K562 (cell line): ENCODE results near the gene COL4A2. TPM values are rescaled to one million over a fixed set of nuclear protein-coding genes. Genes with fewer than 3 reads are reported as not detected.

ENCODE experiments used
- ATAC-seq: fragments of 200-7000 bp; cut with Tn5 transposase; 3 replicates; pipeline ENCODE4 v1.9.1; 2020; ENCODE audit warnings: moderate library complexity
- BruUV-seq: library from RNA; stranded (reverse); fragments of 400-500 nt; replicated peaks from 2 replicates; lab custom pipeline; 2021; lab: Mats Ljungman, UMichigan
- CTCF ChIA-PET: fragments of 300-600 bp; formaldehyde crosslinking; extraction: SDS; loops from one replicate; lab custom pipeline; 2021; ENCODE audit warnings: low intra/inter-chr PET ratio; lab: Yijun Ruan, JAX
- POLR2A ChIA-PET: fragments of 300-600, 350-650 bp; sonication (Branson Sonifier 250); formaldehyde crosslinking; extraction: SDS; loops from one replicate; lab custom pipeline; 2021; ENCODE audit warnings: antibody characterized with exemption, inconsistent platforms; lab: Yijun Ruan, JAX
- DNase-seq, 4 experiments: peaks; one replicate each; pipeline versions ENCODE4 v3.0.0 to v3.0.0-alpha.2; 2011 to 2018; ENCODE audit warnings: low spot score in 3 of 4, mixed read lengths in 3 of 4; ENCODE audit errors: extremely low read depth in 1 of 4
- FAIRE-seq: peaks from 2 replicates; lab custom pipeline; 2011; peaks lifted over from hg19 to GRCh38; lab: Jason Lieb, UNC
- H2AFZ ChIP-seq: 2 replicates; pipeline ENCODE4 v1.6.0; 2011; ENCODE audit warnings: low read depth, low read length, control low read depth, inconsistent platforms
- H3K27ac ChIP-seq: fragments of 200-600 bp; 3 replicates; pipeline ENCODE4 v1.8.0; 2011; ENCODE audit warnings: low read depth, mild to moderate bottlenecking, control low read depth, inconsistent platforms, low read length, moderate library complexity, mixed read lengths; ENCODE audit errors: extremely low read depth
- H3K27me3 ChIP-seq, 2 experiments: fragments of 300-600 bp in 1 of 2; 2 replicates in 1 of 2; 3 replicates in 1 of 2; pipeline versions ENCODE4 v1.6.0 to v1.8.0; 2011; ENCODE audit warnings: inconsistent platforms in 2 of 2, low read length in 2 of 2, mild to moderate bottlenecking in 1 of 2, mixed read lengths in 1 of 2, moderate library complexity in 1 of 2; ENCODE audit not compliant: control insufficient read depth in 2 of 2, insufficient read depth in 2 of 2
- H3K36me3 ChIP-seq: fragments of 300-600 bp; 3 replicates; pipeline ENCODE4 v1.8.0; 2011; ENCODE audit warnings: mild to moderate bottlenecking, low read length, inconsistent platforms; ENCODE audit not compliant: control insufficient read depth, insufficient read depth
- H3K4me1 ChIP-seq, 2 experiments: fragments of 200-600 bp in 1 of 2; replicated peaks in 1 of 2; 2 replicates in 1 of 2; 3 replicates in 1 of 2; pipeline versions ENCODE4 v1.5.1 to v1.8.0; 2011; ENCODE audit warnings: inconsistent platforms in 2 of 2, low read length in 2 of 2, mild to moderate bottlenecking in 1 of 2, mixed read lengths in 1 of 2, moderate library complexity in 1 of 2; ENCODE audit not compliant: control insufficient read depth in 2 of 2, insufficient read depth in 2 of 2
- H3K4me2 ChIP-seq: 2 replicates; pipeline ENCODE4 v1.6.1; 2011; ENCODE audit warnings: low read length, control low read depth, inconsistent platforms, mixed read lengths; ENCODE audit not compliant: insufficient read depth
- H3K4me3 ChIP-seq: fragments of 200-600 bp; sonication (generic), shearing (Covaris generic); 2 replicates; pipeline ENCODE4 v1.5.1; 2016; ENCODE audit warnings: control low read depth, inconsistent platforms
- H3K79me2 ChIP-seq: fragments of 200-600 bp; 3 replicates; pipeline ENCODE4 v1.8.0; 2011; ENCODE audit warnings: low read length, inconsistent platforms; ENCODE audit not compliant: control insufficient read depth, insufficient read depth
- H3K9ac ChIP-seq, 2 experiments: 2 replicates each; pipeline versions ENCODE4 v1.6.0 to v1.6.1; 2011; ENCODE audit warnings: low read depth in 2 of 2, low read length in 2 of 2, control low read depth in 1 of 2, inconsistent platforms in 1 of 2, mild to moderate bottlenecking in 1 of 2, mixed read lengths in 1 of 2; ENCODE audit not compliant: insufficient read depth in 1 of 2
- H3K9me1 ChIP-seq: one replicate; pipeline ENCODE4 v1.6.0; 2011; ENCODE audit warnings: inconsistent platforms, mild to moderate bottlenecking, low read length, moderate library complexity; ENCODE audit not compliant: control insufficient read depth, insufficient read depth
- H3K9me3 ChIP-seq: replicated peaks from 2 replicates; pipeline ENCODE4 v1.5.1; 2011; ENCODE audit warnings: low read depth, low read length, inconsistent platforms; ENCODE audit not compliant: control insufficient read depth, insufficient read depth
- H4K20me1 ChIP-seq: replicated peaks from 2 replicates; pipeline ENCODE4 v1.6.1; 2011; ENCODE audit warnings: low read length, inconsistent platforms, mixed read lengths; ENCODE audit not compliant: control insufficient read depth, insufficient read depth
- CREB5 ChIP-seq: fragments of 250-450 bp; sonication (Bioruptor Pico); IDR thresholded peaks from 2 replicates; pipeline ENCODE4 v1.5.0; 2020; ENCODE audit warnings: mild to moderate bottlenecking
- POLR3A ChIP-seq: IDR thresholded peaks from 2 replicates; pipeline ENCODE4 v1.6.1; 2011; ENCODE audit warnings: borderline replicate concordance, mild to moderate bottlenecking, moderate library complexity; ENCODE audit not compliant: insufficient read length, insufficient read depth; ENCODE audit errors: extremely low read depth
- TFE3 ChIP-seq: fragments of 450-650 bp; formaldehyde crosslinking; IDR thresholded peaks from 2 replicates; pipeline ENCODE4 v1.4.0; 2020; ENCODE audit warnings: mild to moderate bottlenecking, mixed read lengths
- ZBED1 ChIP-seq: IDR thresholded peaks from 2 replicates; pipeline ENCODE4 v1.6.1; 2014
- WGBS: fragments of 100-300 bp; shearing (Covaris generic); methylation state at CpG from one replicate; pipeline ENCODE4 v1.1.6; 2016; ENCODE audit warnings: low coverage, mixed read lengths; ENCODE audit not compliant: insufficient coverage; ENCODE audit errors: missing lambda C conversion rate; 5-methylcytosine and 5-hydroxymethylcytosine counted together
- in situ Hi-C: fragments of 300-500 bp; cut with MboI; formaldehyde crosslinking; loops from 4 replicates; pipeline ENCODE4 v1.15.0; 2018; ENCODE audit warnings: inconsistent platforms, mixed read lengths
- intact Hi-C: fragments of 100-400 bp; cut with micrococcal nuclease; formaldehyde crosslinking; loops from 2 replicates; pipeline ENCODE4 v1.14.2; 2022
- polyA plus RNA-seq, 8 experiments: library from polyadenylated mRNA; depleted of rRNA in 4 of 8; stranded (reverse) in 5 of 8; unstranded in 3 of 8; fragments of >200 nt; fragmentation: Nextera tagmentation in 2 of 8; fragmentation: Illumina TruSeq in 1 of 8; extraction: Ambion mirVana in 2 of 8; extraction: Trizol in 1 of 8; gene quantifications; 2 replicates each; pipeline versions ENCODE4 v1.2.1 to v1.2.3, GENCODE V29; 2011 to 2014; ENCODE audit warnings: inconsistent platforms in 1 of 8, missing spikeins in 1 of 8
- total RNA-seq, 7 experiments: library from RNA; depleted of rRNA in 6 of 7; stranded (reverse); fragments of >200 nt in 6 of 7; fragmentation: Illumina TruSeq in 2 of 7; extraction: Trizol in 2 of 7; gene quantifications; 2 replicates each; pipeline versions ENCODE4 v1.2.1 to v1.2.3, GENCODE V29; 2011 to 2021; ENCODE audit warnings: low replicate concordance in 1 of 7

COL4A2 gene
- total and polyA plus RNA-seq, 9 of the 15 experiments (the other 6 are each of a cell fraction or from before 2014, with no cell fraction given) = 0.13 to 15.2 (median 8.1) TPM

- no peaks in the 10 kb centered on the region for H4K20me1 ChIP-seq
- H2AFZ ChIP-seq = no peak overlapping the region
- 3% methylated on average over 12 of the region's 14 CpGs for WGBS
- no peak for DNase-seq
- CTCF ChIA-PET = no interaction called here
- H3K27me3 ChIP-seq = peaks cover 19 to 50% of the 10 kb centered on the region in 2 experiments; a peak in 4 of 5 replicates
- H3K4me3 ChIP-seq = no peak overlapping the region
- intact Hi-C loops (no loop called here), in situ Hi-C loops (no loop called here)
- no peaks in the 10 kb centered on the region for H3K36me3 ChIP-seq
- no peak for FAIRE-seq
- TF ChIP-seq CREB5 (CRISPR knock-in tag) = no peak
- no peak for TF ChIP-seq TFE3 (CRISPR knock-in tag)
- no peak for TF ChIP-seq ZBED1
- no peak for TF ChIP-seq POLR3A
- BruUV-seq = no TSS peak
- no peaks in the 10 kb centered on the region for H3K9me3 ChIP-seq
- no peak overlapping the region for H3K9ac ChIP-seq
- no peak overlapping the region for H3K27ac ChIP-seq
- POLR2A ChIA-PET = interaction anchor here (1.4 kb wide), 1 partner anchor 15 kb away, joined by 3 read pairs; no protein-coding TSS in a partner anchor
- H3K4me1 ChIP-seq = peaks cover 0 to 5% of the 10 kb centered on the region in 2 experiments; a peak in 3 of 5 replicates
- H3K9me1 ChIP-seq = no peaks in the 10 kb centered on the region
- ATAC-seq = no peak
- no peaks in the 10 kb centered on the region for H3K79me2 ChIP-seq
- H3K4me2 ChIP-seq = no peak overlapping the region
These were observed 125.9 kb downstream of the COL4A2 start for GRCh38 chr13:110433014-110433413.
